Heart right ventricle (tissue), 16 donors: ENCODE measurements around the gene RFX1. TPM values are rescaled to one million over a fixed set of nuclear protein-coding genes. Genes with fewer than 3 reads are reported as not detected.
"Not testable (repeated sequence)": the region's sequence is repeated elsewhere in the genome, so short reads cannot be mapped to it uniquely, and the experiment has no call there.

Experiments
- ATAC-seq, 8 donors: fragments of 200-7000 bp; cut with Tn5 transposase; one replicate each; pipeline ENCODE4 v1.9.1; 2020; ENCODE audit warnings: mild to moderate bottlenecking in 8 of 8, moderate library complexity in 8 of 8, moderate number of reproducible peaks in 1 of 8
- DNase-seq, 2 donors: peaks; one replicate each; pipeline ENCODE4 v3.0.0-alpha.2; 2020
- H3K27ac ChIP-seq, 10 donors: fragments of 200-600 bp; sonication (generic) in 2 of 10; one replicate each; pipeline versions ENCODE4 v1.5.0 to v1.8.0; 2020 to 2022; ENCODE audit warnings: mild to moderate bottlenecking in 3 of 10
- H3K27me3 ChIP-seq, 7 donors: fragments of 200-600 bp; one replicate each; pipeline ENCODE4 v1.8.0; 2021 to 2022; ENCODE audit warnings: mild to moderate bottlenecking in 2 of 7
- H3K36me3 ChIP-seq, 9 donors: fragments of 200-600 bp; sonication (generic) in 1 of 9; one replicate each; pipeline versions ENCODE4 v1.5.0 to v1.8.0; 2020 to 2022; ENCODE audit warnings: mild to moderate bottlenecking in 2 of 9
- H3K4me1 ChIP-seq, 9 donors: fragments of 200-600 bp; sonication (generic) in 1 of 9; one replicate each; pipeline versions ENCODE4 v1.5.0 to v1.8.0; 2020 to 2022; ENCODE audit warnings: mild to moderate bottlenecking in 4 of 9
- H3K4me3 ChIP-seq, 10 donors: fragments of 200-600 bp; sonication (generic) in 2 of 10; one replicate each; pipeline versions ENCODE4 v1.5.0 to v1.8.0; 2020 to 2022; ENCODE audit warnings: mild to moderate bottlenecking in 7 of 10, moderate library complexity in 2 of 10
- H3K9me3 ChIP-seq, 11 donors: fragments of 200-600 bp in 10 of 11; sonication (generic) in 2 of 11; one replicate each; pipeline versions ENCODE4 v1.5.0 to v1.8.0; 2013 to 2022; ENCODE audit warnings: mild to moderate bottlenecking in 2 of 11, control low read depth in 1 of 11, moderate library complexity in 1 of 11
- WGBS, 2 donors: extraction: QIAGEN DNeasy Blood & Tissue Kit; methylation state at CpG; one replicate each; pipeline ENCODE4 v1.1.7; 2013; ENCODE audit warnings: inconsistent platforms in 1 of 2; 5-methylcytosine and 5-hydroxymethylcytosine counted together
- intact Hi-C, 10 donors: fragments of 100-400 bp; cut with DNase I; formaldehyde crosslinking; loops; one replicate each; pipeline versions ENCODE4 v1.11.1 to v1.14.2; 2022
- polyA plus RNA-seq, 2 donors: library from polyadenylated mRNA; stranded (reverse); fragments of 200-250 nt; gene quantifications; one replicate each; pipeline ENCODE4 v1.2.3, GENCODE V29; 2013
- total RNA-seq, 10 donors: library from RNA; stranded (reverse); fragmentation: NEBNext Ultra II Directional in 3 of 10; extraction: Animal tissue kit (Norgen Biotek cat#: 25700) in 3 of 10; gene quantifications; one replicate each; pipeline versions ENCODE4 v1.2.1 to v1.2.4, GENCODE V29; 2021 to 2023
- TF ChIP-seq, protein P1 (sequence below), 9 donors: fragments of 200-600 bp; sonication (generic) in 2 of 9; IDR thresholded peaks; one replicate each; pipeline versions ENCODE4 v1.5.0 to v1.8.0; 2021 to 2022; ENCODE audit warnings: antibody characterized with exemption in 9 of 9, mild to moderate bottlenecking in 5 of 9, moderate library complexity in 1 of 9
- donor health status: Arrhythmogenic right ventricular cardiomyopathy.
- donor health status: ischemic (EF 13 %, LVEDD 7.1; RV severe dilation, severe dysfunction).
- donor health status: healthy with polysubstance abuse.
- donor health status: DM: no; HTN: yes; CAD: no.
- donor health status: DM: no; HTN: no; CAD: no.
- donor health status: ischemic (EF 25% LVEDD 6.9; RV normal size, moderate dysfunction).
- donor health status: ischemic (EF 25% LVEDD 5.7; RV mildly dilated, moderate dysfunction).
- donor health status: healthy.
- donor health status: DM: yes; HTN: yes; CAD: no.
- donor health status: Ischemic cardiomyopathy.
- donor health status: ischemic (EF 35%, LVEDD 5.7; RV mildly dilated, moderate dysfunction).
- donor health status: nonischemic (EF 11% LVEDD 7.7; RV severe dilation, severe dysfunction).
- donor health status: DM: yes; HTN: yes; CAD: no.
- donor health status: PGD.
- donor health status: ischemic (EF 29% LVEDD 5.4; RV normal size, mild dysfunction).
- donor health status: nonischemic (EF 23%, LVEDD 6.1; RV moderate dilation, normal function).

RFX1 gene
- total and polyA plus RNA-seq, 12 donors, result 2.7 to 15.8 (median 11.8) TPM

DNA sequence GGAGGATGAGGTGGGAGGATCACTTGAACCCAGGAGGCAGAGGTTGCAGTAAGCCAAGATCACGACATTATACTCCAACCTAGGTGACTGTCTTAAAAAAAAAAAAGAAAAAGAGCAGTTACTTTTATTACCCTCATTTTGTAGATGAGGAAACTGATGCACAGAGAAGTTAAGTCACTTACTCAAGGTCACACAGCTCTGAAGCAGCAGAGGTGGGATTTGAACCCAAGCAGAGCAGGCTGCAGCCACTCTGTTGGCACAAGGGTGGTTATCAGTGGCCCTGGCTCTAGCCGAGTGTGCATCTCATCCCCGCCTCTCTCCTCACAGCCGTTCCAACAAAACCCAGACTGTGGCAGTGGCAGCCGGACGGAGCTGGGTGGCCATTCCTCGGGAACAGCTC, 33.1 kb upstream of the RFX1 start:
- no peak overlapping the region for H3K27ac ChIP-seq
- peaks cover 0 to 55% (median 0%) of the 10 kb centered on the region in 9 donors for H3K36me3 ChIP-seq
- ATAC-seq (no peak), DNase-seq (no peak)
- 89 to 93% methylated on average over 7 of the region's 7 CpGs for WGBS, 2 donors
- no peaks in the 10 kb centered on the region for H3K9me3 ChIP-seq
- TF ChIP-seq, protein P1, sequence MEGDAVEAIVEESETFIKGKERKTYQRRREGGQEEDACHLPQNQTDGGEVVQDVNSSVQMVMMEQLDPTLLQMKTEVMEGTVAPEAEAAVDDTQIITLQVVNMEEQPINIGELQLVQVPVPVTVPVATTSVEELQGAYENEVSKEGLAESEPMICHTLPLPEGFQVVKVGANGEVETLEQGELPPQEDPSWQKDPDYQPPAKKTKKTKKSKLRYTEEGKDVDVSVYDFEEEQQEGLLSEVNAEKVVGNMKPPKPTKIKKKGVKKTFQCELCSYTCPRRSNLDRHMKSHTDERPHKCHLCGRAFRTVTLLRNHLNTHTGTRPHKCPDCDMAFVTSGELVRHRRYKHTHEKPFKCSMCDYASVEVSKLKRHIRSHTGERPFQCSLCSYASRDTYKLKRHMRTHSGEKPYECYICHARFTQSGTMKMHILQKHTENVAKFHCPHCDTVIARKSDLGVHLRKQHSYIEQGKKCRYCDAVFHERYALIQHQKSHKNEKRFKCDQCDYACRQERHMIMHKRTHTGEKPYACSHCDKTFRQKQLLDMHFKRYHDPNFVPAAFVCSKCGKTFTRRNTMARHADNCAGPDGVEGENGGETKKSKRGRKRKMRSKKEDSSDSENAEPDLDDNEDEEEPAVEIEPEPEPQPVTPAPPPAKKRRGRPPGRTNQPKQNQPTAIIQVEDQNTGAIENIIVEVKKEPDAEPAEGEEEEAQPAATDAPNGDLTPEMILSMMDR (IDR thresholded peaks at IDR 0.05), result no peak
- H3K4me1 ChIP-seq, result peaks cover 0 to 26% (median 10%) of the 10 kb centered on the region in 9 donors
- H3K4me3 ChIP-seq, result no peak overlapping the region
- intact Hi-C loops, result loop anchor here in 2 of 10 donors (10.0 kb wide), 2 partner anchors 84 to 154 kb away; partner anchors contain the start of gene DCAF15 (in 1 of the 2)
- no peaks in the 10 kb centered on the region for H3K27me3 ChIP-seq

DNA sequence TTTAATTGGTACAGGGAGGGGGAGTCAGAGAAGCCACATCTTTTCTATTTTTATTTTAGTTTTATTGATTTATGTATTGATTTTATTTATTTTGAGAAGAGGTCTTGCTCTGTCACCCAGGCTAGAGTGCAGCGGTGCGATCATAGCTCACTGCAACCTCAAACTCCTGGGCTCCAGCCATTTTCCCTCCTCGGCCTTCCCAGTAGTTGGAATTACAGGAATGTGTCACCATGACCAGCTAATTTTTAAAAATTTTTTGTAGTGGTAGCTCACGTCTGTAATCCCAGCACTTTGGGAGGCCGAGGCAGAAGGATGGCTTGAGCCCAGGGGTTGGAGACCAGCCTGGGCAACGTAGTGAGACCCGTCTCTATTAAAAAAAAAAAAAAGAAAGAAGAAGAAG, 29.6 kb upstream of the RFX1 start:
- intact Hi-C loops, result loop anchor here in 2 of 10 donors (10.0 kb wide), 2 partner anchors 81 to 151 kb away; partner anchors contain the start of gene DCAF15 (in 1 of the 2)
- Histone ChIP-seq H3K27ac (peak overlapping the region; percentile 3 to 60 (median 41)), H3K36me3 (peaks cover 0 to 41% (median 0%) of the 10 kb centered on the region in 9 donors), H3K27me3 (peaks cover 0 to 5% (median 0%) of the 10 kb centered on the region in 7 donors), H3K4me1 (peaks cover 0 to 33% (median 18%) of the 10 kb centered on the region in 9 donors), H3K9me3 (no peaks in the 10 kb centered on the region), H3K4me3 (no peak overlapping the region)
- DNase-seq, result no peak
- no peak for ATAC-seq
- TF ChIP-seq, protein P1 (IDR thresholded peaks at IDR 0.05), result no peak
- 79 to 85% methylated on average over 7 of the region's 7 CpGs for WGBS, 2 donors

GRCh38 chr19:14035159-14035558, 29.0 kb upstream of the RFX1 start:
- 92% methylated on average over 12 of the region's 12 CpGs for WGBS, 2 donors
- not testable (repeated sequence) for H3K9me3 ChIP-seq, DNase-seq, H3K27me3 ChIP-seq, ATAC-seq, H3K4me3 ChIP-seq
- Histone ChIP-seq H3K4me1 (peaks cover 0 to 33% (median 18%) of the 10 kb centered on the region in 9 donors), H3K27ac (peak overlapping the region in 6 of 10 donors; percentile 16 to 60 (median 42)), H3K36me3 (peaks cover 0 to 36% (median 0%) of the 10 kb centered on the region in 9 donors)
- intact Hi-C loops, result loop anchor here in 2 of 10 donors (10.0 kb wide), 2 partner anchors 80 to 150 kb away; partner anchors contain the start of gene DCAF15 (in 1 of the 2)

- TF ChIP-seq, protein P1 (IDR thresholded peaks at IDR 0.05), result no peak
- H3K27me3 ChIP-seq, result peaks cover 0 to 5% (median 0%) of the 10 kb centered on the region in 7 donors
- peaks cover 0 to 33% (median 18%) of the 10 kb centered on the region in 9 donors for H3K4me1 ChIP-seq
- 96 to 99% methylated on average over 2 of the region's 2 CpGs for WGBS, 2 donors
- no peak for ATAC-seq
- no peak for DNase-seq
- intact Hi-C loops, result loop anchor here in 3 of 10 donors (5.0 to 10.0 kb wide), 3 partner anchors 79 to 152 kb away; partner anchors contain the start of gene DCAF15 (in 1 of the 3)
- H3K27ac ChIP-seq, result no peak overlapping the region
- peaks cover 0 to 24% (median 0%) of the 10 kb centered on the region in 9 donors for H3K36me3 ChIP-seq
- no peak overlapping the region for H3K4me3 ChIP-seq
- H3K9me3 ChIP-seq, result no peaks in the 10 kb centered on the region
These were observed 27.8 kb upstream of the RFX1 start for GRCh38 chr19:14033946-14034345.
